Measurements from ENCODE around the gene NEO1.
"Not testable (repeated sequence)": the region's sequence is repeated elsewhere in the genome, so short reads cannot be mapped to it uniquely, and the experiment has no call there.

DNA sequence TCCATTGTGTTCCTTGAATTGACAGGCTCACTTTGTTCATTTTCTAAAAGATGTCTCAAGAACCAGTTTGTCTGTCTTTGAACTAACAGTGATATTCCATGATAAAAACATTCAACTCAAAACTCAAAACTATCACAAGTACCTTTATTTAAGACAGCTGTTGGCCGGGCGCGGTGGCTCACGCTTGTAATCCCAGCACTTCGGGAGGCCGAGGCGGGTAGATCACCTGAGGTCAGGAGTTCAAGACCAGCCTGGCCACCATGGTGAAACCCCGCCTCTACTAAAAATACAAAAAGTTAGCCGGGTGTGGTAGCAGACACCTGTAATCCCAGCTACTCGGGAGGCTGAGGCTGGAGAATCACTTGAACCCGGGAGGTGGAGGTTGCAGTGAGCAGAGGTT lies 248.0 kb downstream of the NEO1 start:
- TF ChIP-seq, protein P1, sequence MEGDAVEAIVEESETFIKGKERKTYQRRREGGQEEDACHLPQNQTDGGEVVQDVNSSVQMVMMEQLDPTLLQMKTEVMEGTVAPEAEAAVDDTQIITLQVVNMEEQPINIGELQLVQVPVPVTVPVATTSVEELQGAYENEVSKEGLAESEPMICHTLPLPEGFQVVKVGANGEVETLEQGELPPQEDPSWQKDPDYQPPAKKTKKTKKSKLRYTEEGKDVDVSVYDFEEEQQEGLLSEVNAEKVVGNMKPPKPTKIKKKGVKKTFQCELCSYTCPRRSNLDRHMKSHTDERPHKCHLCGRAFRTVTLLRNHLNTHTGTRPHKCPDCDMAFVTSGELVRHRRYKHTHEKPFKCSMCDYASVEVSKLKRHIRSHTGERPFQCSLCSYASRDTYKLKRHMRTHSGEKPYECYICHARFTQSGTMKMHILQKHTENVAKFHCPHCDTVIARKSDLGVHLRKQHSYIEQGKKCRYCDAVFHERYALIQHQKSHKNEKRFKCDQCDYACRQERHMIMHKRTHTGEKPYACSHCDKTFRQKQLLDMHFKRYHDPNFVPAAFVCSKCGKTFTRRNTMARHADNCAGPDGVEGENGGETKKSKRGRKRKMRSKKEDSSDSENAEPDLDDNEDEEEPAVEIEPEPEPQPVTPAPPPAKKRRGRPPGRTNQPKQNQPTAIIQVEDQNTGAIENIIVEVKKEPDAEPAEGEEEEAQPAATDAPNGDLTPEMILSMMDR (IDR thresholded peaks at IDR 0.05; ENCODE audit: low read depth, low read length, poor library complexity, severe bottlenecking): not testable (repeated sequence)
- not testable (repeated sequence) for TF ChIP-seq EZH2phosphoT487 (IDR thresholded peaks at IDR 0.05; ENCODE audit: borderline replicate concordance, low read length)
